Upper lobe of right lung (tissue), 1 donor: Measurements from ENCODE around the gene NEK7. TPM values are rescaled to one million over a fixed set of nuclear protein-coding genes. Genes with fewer than 3 reads are reported as not detected.
"Not testable (repeated sequence)": the region's sequence is repeated elsewhere in the genome, so short reads cannot be mapped to it uniquely, and the experiment has no call there.

ENCODE experiments used
- ATAC-seq: fragments of 200-7000 bp; cut with Tn5 transposase; one replicate; pipeline ENCODE4 v1.9.1; 2020; ENCODE audit warnings: mild to moderate bottlenecking, moderate library complexity
- DNase-seq: peaks from one replicate; pipeline ENCODE4 v3.0.0-alpha.2; 2020
- H3K27ac ChIP-seq: fragments of 200-600 bp; one replicate; pipeline ENCODE4 v1.8.0; 2022
- H3K27me3 ChIP-seq: fragments of 200-600 bp; one replicate; pipeline ENCODE4 v1.8.0; 2022; ENCODE audit warnings: mild to moderate bottlenecking
- H3K36me3 ChIP-seq: fragments of 200-600 bp; one replicate; pipeline ENCODE4 v1.8.0; 2022
- H3K4me1 ChIP-seq: fragments of 200-600 bp; one replicate; pipeline ENCODE4 v1.8.0; 2022
- H3K4me3 ChIP-seq: fragments of 200-600 bp; one replicate; pipeline ENCODE4 v1.8.0; 2022; ENCODE audit warnings: mild to moderate bottlenecking
- H3K9me3 ChIP-seq: fragments of 200-600 bp; one replicate; pipeline ENCODE4 v1.8.0; 2022
- CTCF ChIP-seq: fragments of 200-600 bp; IDR thresholded peaks from one replicate; pipeline ENCODE4 v1.8.0; 2022; ENCODE audit warnings: antibody characterized with exemption
- intact Hi-C: fragments of 100-400 bp; cut with DNase I; formaldehyde crosslinking; loops from one replicate; pipeline ENCODE4 v1.11.0; 2022
- total RNA-seq: library from RNA; stranded (reverse); fragmentation: NEBNext Ultra II Directional; extraction: Animal tissue kit (Norgen Biotek cat#: 25700); gene quantifications from one replicate; pipeline ENCODE4 v1.2.1, GENCODE V29; 2021
- donor health status: DM: no; HTN: yes; CAD: no; lungs with severe emphysema.

NEK7 gene
- total RNA-seq, 1 donor from 2014 or later = 96.9 TPM

GRCh38 chr1:198128533-198128932, 28.3 kb upstream of the NEK7 start:
- H3K36me3 ChIP-seq = no peaks in the 10 kb centered on the region

DNA sequence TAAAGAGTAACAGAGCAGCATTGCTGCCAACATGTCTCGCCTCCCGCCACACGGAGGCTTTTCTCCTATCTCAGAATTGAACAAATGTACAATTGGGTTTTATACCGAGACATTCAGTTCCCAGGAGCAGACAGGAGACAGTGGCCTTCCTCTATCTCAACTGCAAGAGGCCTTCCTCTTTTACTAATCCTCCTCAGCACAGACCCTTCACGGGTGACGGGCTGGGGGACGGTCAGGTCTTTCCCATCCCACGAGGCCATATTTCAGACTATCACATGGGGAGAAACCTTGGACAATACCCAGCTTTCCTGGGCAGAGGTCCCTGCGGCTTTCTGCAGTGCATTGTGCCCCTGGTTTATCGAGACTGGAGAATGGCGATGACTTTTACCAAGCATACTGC, 26.7 kb upstream of the NEK7 start:
- H3K36me3 ChIP-seq, DNase-seq, H3K27ac ChIP-seq, H3K4me3 ChIP-seq, ATAC-seq, intact Hi-C loops, H3K9me3 ChIP-seq, H3K27me3 ChIP-seq: not testable (repeated sequence)
- H3K4me1 ChIP-seq = peaks cover 17% of the 10 kb centered on the region

More at GRCh38 chr1:198128533-198128932, 28.3 kb upstream of the NEK7 start:
- no peaks in the 10 kb centered on the region for H3K9me3 ChIP-seq
- no peaks in the 10 kb centered on the region for H3K27me3 ChIP-seq
- ATAC-seq (no peak), DNase-seq (no peak)
- H3K4me3 ChIP-seq = no peak overlapping the region
- peaks cover 17% of the 10 kb centered on the region for H3K4me1 ChIP-seq
- no peak overlapping the region for H3K27ac ChIP-seq
- TF ChIP-seq CTCF = no peak
- intact Hi-C loops = no loop called here

- Histone ChIP-seq H3K27ac (no peak overlapping the region), H3K4me1 (peaks cover 13% of the 10 kb centered on the region), H3K27me3 (no peaks in the 10 kb centered on the region), H3K36me3 (no peaks in the 10 kb centered on the region), H3K9me3 (no peaks in the 10 kb centered on the region), H3K4me3 (no peak overlapping the region)
- ATAC-seq (no peak), DNase-seq (no peak)
- no peak for TF ChIP-seq CTCF
- intact Hi-C loops = no loop called here
Observed at GRCh38 chr1:198132060-198132781, 24.6 kb upstream of the NEK7 start.

GRCh38 chr1:198134252-198134651, 22.5 kb upstream of the NEK7 start:
- intact Hi-C loops = no loop called here
- H3K36me3 ChIP-seq = no peaks in the 10 kb centered on the region
- ATAC-seq (no peak), DNase-seq (no peak)
- H3K9me3 ChIP-seq = no peaks in the 10 kb centered on the region
- H3K27ac ChIP-seq = no peak overlapping the region
- H3K27me3 ChIP-seq = no peaks in the 10 kb centered on the region
- no peak overlapping the region for H3K4me3 ChIP-seq
- no peak for TF ChIP-seq CTCF
- H3K4me1 ChIP-seq = peaks cover 4% of the 10 kb centered on the region

DNA sequence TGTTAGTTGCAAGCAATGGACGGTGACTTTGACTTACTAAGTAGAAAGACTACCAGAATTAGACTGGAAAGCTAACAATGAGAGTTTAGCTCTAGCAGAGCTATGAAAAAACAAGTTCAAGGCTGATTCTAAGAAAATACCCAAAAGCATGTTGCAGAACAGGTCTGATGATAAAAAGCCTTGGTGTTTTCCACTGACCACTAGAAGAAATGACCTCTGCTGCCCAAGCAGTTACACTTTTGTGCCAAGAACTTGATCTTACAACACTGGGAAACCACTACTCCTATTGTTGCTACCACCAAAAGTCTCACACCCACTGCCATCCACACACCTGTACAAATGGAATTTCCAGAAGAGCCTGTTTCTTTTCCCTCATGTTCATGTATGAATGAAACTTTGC, 21.4 kb upstream of the NEK7 start:
- Histone ChIP-seq H3K36me3 (no peaks in the 10 kb centered on the region), H3K4me1 (peaks cover 4% of the 10 kb centered on the region), H3K27me3 (no peaks in the 10 kb centered on the region), H3K27ac (no peak overlapping the region), H3K9me3 (no peaks in the 10 kb centered on the region), H3K4me3 (no peak overlapping the region)
- no peak for TF ChIP-seq CTCF
- intact Hi-C loops = no loop called here
- no peak for ATAC-seq
- DNase-seq = no peak

GRCh38 chr1:198141668-198142351, 15.0 kb upstream of the NEK7 start:
- ATAC-seq (no peak), DNase-seq (no peak)
- no peak for TF ChIP-seq CTCF
- H3K4me3 ChIP-seq = no peak overlapping the region
- no peaks in the 10 kb centered on the region for H3K27me3 ChIP-seq
- no peaks in the 10 kb centered on the region for H3K9me3 ChIP-seq
- no peak overlapping the region for H3K27ac ChIP-seq
- H3K36me3 ChIP-seq = no peaks in the 10 kb centered on the region
- no peaks in the 10 kb centered on the region for H3K4me1 ChIP-seq
- intact Hi-C loops = no loop called here
